Activated T-cell treated with anti-CD3 and anti-CD28 coated beads, Interleukin-2, amount 50 U/mL, for 72 hours (primary cell): ENCODE data around the gene MAGEA4. TPM values are rescaled to one million over a fixed set of nuclear protein-coding genes. Genes with fewer than 3 reads are reported as not detected.

ENCODE experiments used
- ATAC-seq, 2 donors: fragments of 150-1000 bp; cut with Tn5 transposase; replicated peaks in 1 of 2; 2 replicates each; pipeline ENCODE4 v1.10.0; 2021; ENCODE audit warnings: moderate library complexity in 2 of 2, mild to moderate bottlenecking in 1 of 2
- DNase-seq, 2 donors: peaks; one replicate each; pipeline ENCODE4 v3.0.0; 2021 to 2022; ENCODE audit warnings: mixed read lengths in 1 of 2
- H3K27ac Mint-ChIP-seq: one replicate; pipeline ENCODE4 v1.8.0; 2022; ENCODE audit warnings: mild to moderate bottlenecking, moderate library complexity, mixed read lengths
- H3K27me3 Mint-ChIP-seq: one replicate; pipeline ENCODE4 v1.8.0; 2022; ENCODE audit warnings: low read depth, mixed read lengths
- H3K36me3 Mint-ChIP-seq, 2 donors: one replicate each; pipeline ENCODE4 v1.8.0; 2022; ENCODE audit warnings: mixed read lengths in 2 of 2, mild to moderate bottlenecking in 1 of 2; ENCODE audit not compliant: insufficient read depth in 2 of 2
- H3K4me1 Mint-ChIP-seq: one replicate; pipeline ENCODE4 v1.8.0; 2022; ENCODE audit warnings: low read depth, mixed read lengths
- H3K4me3 Mint-ChIP-seq, 2 donors: one replicate each; pipeline ENCODE4 v1.8.0; 2022; ENCODE audit warnings: mild to moderate bottlenecking in 2 of 2, mixed read lengths in 2 of 2, moderate library complexity in 2 of 2
- H3K9me3 Mint-ChIP-seq, 2 donors: one replicate each; pipeline ENCODE4 v1.8.0; 2022; ENCODE audit warnings: mixed read lengths in 2 of 2
- total RNA-seq, 2 donors: library from RNA; stranded (reverse); gene quantifications; one replicate each; pipeline ENCODE4 v1.2.3, GENCODE V29; 2022

Gene MAGEA4
- total RNA-seq, 2 donors from 2014 or later: not detected

DNA sequence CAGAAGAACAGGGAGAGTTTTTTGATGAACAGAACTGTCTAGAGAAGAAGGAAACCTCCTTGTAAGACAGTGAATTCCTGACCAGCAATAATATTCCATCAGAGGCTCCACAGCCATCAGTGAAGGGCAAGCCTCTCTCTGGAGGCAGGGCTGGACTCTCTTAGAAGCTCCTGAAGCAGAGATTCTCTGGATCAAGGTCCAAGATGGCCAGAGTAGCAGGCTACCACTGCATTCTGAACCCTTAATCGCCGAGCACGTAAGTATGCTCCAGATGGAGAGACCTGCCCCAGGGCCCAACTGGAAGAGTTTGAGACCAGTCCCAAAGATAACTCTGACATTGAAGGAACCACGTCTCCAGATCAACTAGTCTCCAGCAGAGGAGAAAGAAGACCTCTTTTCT is 45.4 kb downstream of the MAGEA4 start:
- H3K4me1 Mint-ChIP-seq: no peaks in the 10 kb centered on the region
- H3K27me3 Mint-ChIP-seq: peaks cover 14% of the 10 kb centered on the region
- H3K27ac Mint-ChIP-seq: no peak overlapping the region
- ATAC-seq (no peak), DNase-seq (no peak)
- H3K4me3 Mint-ChIP-seq: no peak overlapping the region
- no peaks in the 10 kb centered on the region for H3K36me3 Mint-ChIP-seq
- no peaks in the 10 kb centered on the region for H3K9me3 Mint-ChIP-seq

- Mint-ChIP-seq H3K4me3 (no peak overlapping the region), H3K27me3 (peaks cover 9% of the 10 kb centered on the region), H3K9me3 (no peaks in the 10 kb centered on the region), H3K36me3 (no peaks in the 10 kb centered on the region), H3K4me1 (no peaks in the 10 kb centered on the region), H3K27ac (no peak overlapping the region)
- ATAC-seq: no peak
- no peak for DNase-seq
These were observed 49.3 kb downstream of the MAGEA4 start for GRCh38 chrX:151962034-151962433.

DNA sequence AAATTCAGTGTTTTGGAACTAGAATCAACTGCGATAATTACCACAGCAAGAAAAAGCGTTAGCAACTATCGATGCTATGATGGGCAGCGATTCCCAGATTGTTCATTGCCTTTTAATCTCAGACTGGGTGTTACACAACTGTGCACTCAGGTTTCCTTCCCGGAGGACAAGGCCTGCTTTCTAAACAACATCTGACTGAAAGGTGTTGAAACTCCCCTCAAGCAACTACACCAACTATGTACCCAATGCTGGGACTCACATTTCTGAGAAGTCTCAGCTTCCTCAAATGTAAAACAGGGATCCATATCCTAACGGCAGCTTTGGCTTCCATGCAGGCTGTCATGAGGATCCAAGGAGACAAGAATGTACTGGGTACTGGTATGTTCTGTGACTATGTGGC is 53.5 kb downstream of the MAGEA4 start:
- H3K4me1 Mint-ChIP-seq: no peaks in the 10 kb centered on the region
- no peak for DNase-seq

DNA sequence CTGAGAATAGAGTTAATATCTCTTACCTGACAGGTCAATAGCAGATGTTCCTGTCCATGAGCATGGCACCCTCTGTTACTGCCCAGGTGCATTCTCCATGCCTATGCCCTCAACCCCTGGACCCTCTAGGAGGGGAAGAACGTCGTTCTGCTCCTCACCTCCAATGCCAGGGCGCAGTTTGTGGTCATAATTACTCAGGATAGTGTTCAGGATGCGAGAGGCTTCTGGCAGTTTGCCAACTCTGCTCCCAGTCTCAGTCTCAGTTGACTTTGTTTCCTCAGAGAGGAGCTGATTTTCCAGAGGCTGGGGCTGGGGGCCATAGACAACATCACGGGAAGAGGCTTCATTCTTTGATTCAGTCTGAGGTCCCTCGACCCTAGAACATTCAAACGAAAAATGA is 57.3 kb downstream of the MAGEA4 start:
- no peak for DNase-seq
- no peaks in the 10 kb centered on the region for H3K9me3 Mint-ChIP-seq
- H3K4me3 Mint-ChIP-seq: no peak overlapping the region
- ATAC-seq: no peak
- peaks cover 48% of the 10 kb centered on the region for H3K27me3 Mint-ChIP-seq
- no peaks in the 10 kb centered on the region for H3K4me1 Mint-ChIP-seq
- no peaks in the 10 kb centered on the region for H3K36me3 Mint-ChIP-seq
- no peak overlapping the region for H3K27ac Mint-ChIP-seq

More for the DNA sequence above, 53.5 kb downstream of the MAGEA4 start:
- no peak for ATAC-seq
- no peak overlapping the region for H3K27ac Mint-ChIP-seq
- H3K4me3 Mint-ChIP-seq: no peak overlapping the region
- peaks cover 29% of the 10 kb centered on the region for H3K27me3 Mint-ChIP-seq
- H3K9me3 Mint-ChIP-seq: no peaks in the 10 kb centered on the region
- no peaks in the 10 kb centered on the region for H3K36me3 Mint-ChIP-seq

- ATAC-seq (no peak), DNase-seq (no peak)
- H3K4me1 Mint-ChIP-seq: no peaks in the 10 kb centered on the region
- no peak overlapping the region for H3K4me3 Mint-ChIP-seq
- H3K27ac Mint-ChIP-seq: no peak overlapping the region
- H3K9me3 Mint-ChIP-seq: no peaks in the 10 kb centered on the region
- no peaks in the 10 kb centered on the region for H3K36me3 Mint-ChIP-seq
- peaks cover 48% of the 10 kb centered on the region for H3K27me3 Mint-ChIP-seq
These were observed 58.0 kb downstream of the MAGEA4 start for GRCh38 chrX:151970661-151971060.

DNA sequence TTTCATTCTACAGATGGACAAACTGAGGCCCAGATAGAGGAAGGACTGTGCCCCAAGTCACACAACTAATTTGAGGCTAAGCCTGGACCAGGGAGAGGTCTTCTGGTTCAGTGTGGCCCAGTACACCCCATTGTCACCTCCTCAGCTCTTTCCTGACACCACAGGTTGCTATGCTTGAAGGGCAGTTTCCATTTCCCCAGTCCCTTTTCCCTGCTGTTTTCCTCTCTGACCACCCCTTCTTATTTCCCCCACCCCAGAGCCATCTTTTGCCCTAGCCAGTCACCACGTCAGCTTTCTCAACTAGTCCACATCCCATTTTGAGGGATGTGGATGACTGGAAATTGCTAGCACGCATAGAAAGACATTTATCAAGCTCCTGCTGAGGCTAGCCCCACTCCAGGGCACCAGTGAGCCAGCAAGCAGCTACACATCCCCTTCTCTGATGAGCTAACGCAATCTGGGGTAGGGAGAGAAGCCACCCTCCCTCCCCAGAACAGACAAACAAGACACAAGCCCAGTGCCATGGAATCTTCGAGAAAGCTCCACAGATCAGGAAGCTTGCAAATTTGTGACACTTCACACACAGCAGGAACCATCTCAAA is 60.5 kb downstream of the MAGEA4 start:
- no peaks in the 10 kb centered on the region for H3K9me3 Mint-ChIP-seq
- no peak for DNase-seq
- H3K4me3 Mint-ChIP-seq: no peak overlapping the region
- ATAC-seq: no peak
- no peaks in the 10 kb centered on the region for H3K4me1 Mint-ChIP-seq
- H3K27ac Mint-ChIP-seq: no peak overlapping the region
- H3K27me3 Mint-ChIP-seq: peaks cover 58% of the 10 kb centered on the region
- H3K36me3 Mint-ChIP-seq: no peaks in the 10 kb centered on the region

DNA sequence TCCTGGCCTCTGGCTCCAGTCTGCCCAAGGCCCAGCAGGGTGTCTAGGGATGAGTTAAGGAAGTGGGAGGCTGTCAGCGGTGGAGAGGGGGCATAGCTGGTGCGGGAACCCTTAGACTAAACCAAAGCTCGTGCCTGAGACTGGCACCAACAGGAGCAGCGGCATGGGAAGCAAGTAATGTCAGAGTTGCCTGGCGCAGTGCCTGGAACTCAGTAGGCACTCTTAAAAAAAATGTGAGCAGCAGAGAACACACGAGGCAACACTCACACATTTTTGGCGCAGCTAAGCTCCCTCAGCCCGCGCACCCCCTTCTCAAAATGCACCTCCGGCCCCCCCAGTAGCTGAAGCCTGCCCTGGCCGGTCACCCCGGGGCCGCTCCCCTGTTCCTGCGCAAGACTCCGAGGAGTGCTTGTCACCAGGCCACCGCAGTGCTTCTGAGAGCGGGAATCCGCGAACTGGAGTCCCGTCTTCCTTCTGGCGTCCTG is 61.2 kb downstream of the MAGEA4 start:
- no peak overlapping the region for H3K27ac Mint-ChIP-seq
- H3K36me3 Mint-ChIP-seq: no peaks in the 10 kb centered on the region
- peaks cover 50% of the 10 kb centered on the region for H3K27me3 Mint-ChIP-seq
- ATAC-seq: no peak
- no peaks in the 10 kb centered on the region for H3K4me1 Mint-ChIP-seq
- no peak overlapping the region for H3K4me3 Mint-ChIP-seq
- DNase-seq: no peak
- H3K9me3 Mint-ChIP-seq: no peaks in the 10 kb centered on the region

Other genes starting within 250 kb of the MAGEA4 start
- gene PRRG3, start 217.4 kb upstream of the MAGEA4 start, total RNA-seq: not detected
- not detected for gene FATE1, start 196.9 kb upstream of the MAGEA4 start, total RNA-seq
- gene CNGA2, start 178.1 kb upstream of the MAGEA4 start, total RNA-seq: not detected
- gene GABRE, start 61.8 kb downstream of the MAGEA4 start, total RNA-seq: not detected
- not detected for gene MAGEA10, start 225.7 kb downstream of the MAGEA4 start, total RNA-seq